ENCODE measurements around the gene RAP1GAP. TPM values are rescaled to one million over a fixed set of nuclear protein-coding genes. Genes with fewer than 3 reads are reported as not detected.

The RAP1GAP gene
- total and polyA plus RNA-seq, 9 of the 15 experiments (the other 6 are each of a cell fraction or from before 2014, with no cell fraction given), result 0.29 to 30.2 (median 19.2) TPM

DNA sequence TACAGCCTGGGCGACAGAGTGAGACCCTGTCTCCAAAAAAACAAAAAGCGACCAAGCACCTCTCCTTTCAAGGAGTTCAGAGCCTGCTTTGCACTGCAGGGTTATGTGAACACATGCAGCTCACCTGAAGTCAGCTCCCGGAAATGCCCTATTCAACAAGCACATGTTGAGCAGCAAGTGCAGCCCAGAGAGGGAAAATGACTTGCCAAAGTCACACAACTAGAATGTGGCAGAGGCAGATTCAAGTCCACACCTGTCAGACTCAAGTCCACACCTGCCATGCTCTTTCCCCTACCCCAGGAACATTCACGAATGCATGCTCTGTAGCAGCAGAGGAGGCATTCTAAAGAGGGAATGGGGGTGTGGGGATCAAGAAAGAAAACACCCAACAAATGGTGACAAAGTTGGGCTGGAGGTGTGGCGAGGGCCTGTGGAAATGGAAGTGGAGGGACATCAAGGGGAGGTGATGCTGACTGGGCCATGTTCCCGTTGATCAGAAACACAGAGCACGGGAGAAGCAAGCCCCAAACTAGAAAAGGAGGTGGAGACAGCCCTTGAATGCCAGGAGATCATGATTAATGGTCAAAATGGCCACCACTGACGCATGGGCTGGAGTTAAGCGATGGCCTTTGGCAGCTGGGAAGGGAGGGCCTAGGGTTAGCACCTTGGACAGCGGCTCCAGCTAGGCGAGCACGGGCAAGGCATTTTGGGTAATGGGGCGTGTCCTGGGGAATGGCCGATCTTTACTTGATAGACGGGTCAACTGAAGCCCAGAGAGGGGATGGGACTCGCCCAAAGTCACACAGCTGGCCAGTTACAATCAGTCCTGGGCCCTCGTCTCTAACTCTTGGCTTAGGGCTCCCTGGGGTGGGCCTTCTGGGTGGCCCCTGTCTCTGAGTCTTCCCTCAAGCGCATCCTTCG is 21.5 kb downstream of the RAP1GAP start (continued):
- TF ChIP-seq TOE1 (IDR thresholded peaks at IDR 0.05; ENCODE audit: borderline replicate concordance) (peak; percentile 58; the same call in 1 of the 2 replicates), TOE1 (CRISPR knock-in tag; IDR thresholded peaks at IDR 0.05; ENCODE audit: borderline replicate concordance, low read depth) (peak; percentile 96), MEIS2 (IDR thresholded peaks at IDR 0.05; ENCODE audit: partially characterized antibody) (peak; percentile 100), CBX1 (IDR thresholded peaks at IDR 0.05; ENCODE audit: low read depth) (peak; percentile 89; the same call in 1 of the 2 replicates), ZNF384 (IDR thresholded peaks at IDR 0.05; ENCODE audit: low read depth, low read length) (no peak), ZNF511 (CRISPR knock-in tag; IDR thresholded peaks at IDR 0.05) (peak; percentile 100), HNRNPL (IDR thresholded peaks at IDR 0.05; ENCODE audit: low read depth, low read length) (no peak), ZBTB49 (CRISPR knock-in tag; IDR thresholded peaks at IDR 0.05; ENCODE audit: borderline replicate concordance) (peak; percentile 96), ZBTB40 (IDR thresholded peaks at IDR 0.05) (peak; percentile 76), ZBTB40 (CRISPR knock-in tag; IDR thresholded peaks at IDR 0.05) (peak; percentile 79; the same call in 1 of the 2 replicates), NR4A1 (CRISPR knock-in tag; IDR thresholded peaks at IDR 0.05) (0 out of 2 replicates have a peak, but pooled peaks have one; percentile 83), NR4A1 (tag; IDR thresholded peaks at IDR 0.05) (peak; percentile 74; the same call in 1 of the 2 replicates)
- TF ChIP-seq, protein P1, sequence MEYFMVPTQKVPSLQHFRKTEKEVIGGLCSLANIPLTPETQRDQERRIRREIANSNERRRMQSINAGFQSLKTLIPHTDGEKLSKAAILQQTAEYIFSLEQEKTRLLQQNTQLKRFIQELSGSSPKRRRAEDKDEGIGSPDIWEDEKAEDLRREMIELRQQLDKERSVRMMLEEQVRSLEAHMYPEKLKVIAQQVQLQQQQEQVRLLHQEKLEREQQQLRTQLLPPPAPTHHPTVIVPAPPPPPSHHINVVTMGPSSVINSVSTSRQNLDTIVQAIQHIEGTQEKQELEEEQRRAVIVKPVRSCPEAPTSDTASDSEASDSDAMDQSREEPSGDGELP (CRISPR knock-in tag; IDR thresholded peaks at IDR 0.05; ENCODE audit: borderline replicate concordance), result peak; percentile 100

Measured in K562 (cell line).